ENCODE measurements around the gene MSMP. TPM values are rescaled to one million over a fixed set of nuclear protein-coding genes. Genes with fewer than 3 reads are reported as not detected.

The MSMP gene
- total RNA-seq, 1 experiment from 2014 or later = 2.1 TPM

DNA sequence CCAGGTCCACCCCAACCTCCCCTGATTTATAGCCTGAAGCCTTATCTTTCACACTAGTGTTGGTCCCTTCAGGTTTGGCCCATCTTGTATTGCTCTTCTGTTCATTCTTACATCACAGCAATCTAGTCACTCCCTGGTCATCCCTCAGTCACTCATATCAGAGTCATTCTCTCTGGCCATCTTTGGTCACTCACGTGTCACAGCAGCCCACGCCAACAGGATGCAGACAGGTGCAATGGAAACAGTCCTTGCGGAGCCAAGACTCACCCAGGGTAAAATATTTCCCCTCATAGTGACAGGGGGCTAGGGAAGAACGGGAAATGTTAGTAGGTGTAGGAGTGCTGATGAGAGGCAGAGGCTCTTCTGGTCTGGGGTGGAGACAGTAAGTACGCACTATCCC lies 610 bp downstream of the MSMP start:
- H3K4me3 Mint-ChIP-seq = no peak overlapping the region
- H3K27ac Mint-ChIP-seq = no peak overlapping the region
- no peaks in the 10 kb centered on the region for H3K9me3 Mint-ChIP-seq
- no peaks in the 10 kb centered on the region for H3K27me3 Mint-ChIP-seq (ENCODE audit: low read depth)
- DNase-seq (ENCODE audit: low spot score) (no peak), ATAC-seq (no peak)
- H3K4me1 Mint-ChIP-seq = peaks cover 19% of the 10 kb centered on the region
- H3K36me3 Mint-ChIP-seq = peaks cover 21% of the 10 kb centered on the region
- CTCF ChIA-PET = interaction anchor here (0.6 to 1.5 kb wide), 2 partner anchors 57 to 724 kb away, joined by 3 to 4 read pairs; no protein-coding TSS in a partner anchor
- POLR2A ChIA-PET = no interaction called here
- TF ChIP-seq, protein P1, sequence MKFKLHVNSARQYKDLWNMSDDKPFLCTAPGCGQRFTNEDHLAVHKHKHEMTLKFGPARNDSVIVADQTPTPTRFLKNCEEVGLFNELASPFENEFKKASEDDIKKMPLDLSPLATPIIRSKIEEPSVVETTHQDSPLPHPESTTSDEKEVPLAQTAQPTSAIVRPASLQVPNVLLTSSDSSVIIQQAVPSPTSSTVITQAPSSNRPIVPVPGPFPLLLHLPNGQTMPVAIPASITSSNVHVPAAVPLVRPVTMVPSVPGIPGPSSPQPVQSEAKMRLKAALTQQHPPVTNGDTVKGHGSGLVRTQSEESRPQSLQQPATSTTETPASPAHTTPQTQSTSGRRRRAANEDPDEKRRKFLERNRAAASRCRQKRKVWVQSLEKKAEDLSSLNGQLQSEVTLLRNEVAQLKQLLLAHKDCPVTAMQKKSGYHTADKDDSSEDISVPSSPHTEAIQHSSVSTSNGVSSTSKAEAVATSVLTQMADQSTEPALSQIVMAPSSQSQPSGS (CRISPR knock-in tag; IDR thresholded peaks at IDR 0.05; ENCODE audit: borderline replicate concordance, low read depth) = no peak
- TF ChIP-seq CREM (CRISPR knock-in tag; IDR thresholded peaks at IDR 0.05) = no peak
- no peak for TF ChIP-seq KAT7 (CRISPR knock-in tag; IDR thresholded peaks at IDR 0.05; ENCODE audit: borderline replicate concordance)
- no peak for TF ChIP-seq OVOL2 (CRISPR knock-in tag; IDR thresholded peaks at IDR 0.05; ENCODE audit: borderline replicate concordance)
- no peak for TF ChIP-seq FOXJ3 (CRISPR knock-in tag; IDR thresholded peaks at IDR 0.05; ENCODE audit: borderline replicate concordance)
- no peak for TF ChIP-seq PRRX2 (CRISPR knock-in tag; IDR thresholded peaks at IDR 0.05)
- TF ChIP-seq SOX15 (CRISPR knock-in tag; IDR thresholded peaks at IDR 0.05) = no peak

DNA sequence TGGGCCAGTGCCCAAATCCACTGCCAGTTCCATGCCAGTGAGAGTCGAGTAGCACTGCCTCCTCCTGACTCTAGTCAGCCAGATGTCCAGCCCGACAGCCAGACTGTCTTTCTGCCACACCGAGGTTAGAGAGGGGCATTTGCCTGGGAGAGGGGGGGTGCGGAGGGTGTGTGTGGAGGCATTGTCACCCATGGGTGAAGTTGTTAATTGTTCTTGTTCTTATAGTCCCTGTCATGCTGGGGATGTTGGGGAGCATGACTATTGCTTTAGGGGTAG lies 3.9 kb downstream of the MSMP start:
- Mint-ChIP-seq H3K27me3 (ENCODE audit: low read depth) (no peaks in the 10 kb centered on the region), H3K4me1 (peaks cover 27% of the 10 kb centered on the region), H3K27ac (peak overlapping the region; percentile 62; the same call in 1 of the 2 replicates), H3K36me3 (peaks cover 34% of the 10 kb centered on the region), H3K4me3 (peak overlapping the region; percentile 92), H3K9me3 (no peaks in the 10 kb centered on the region)
- DNase-seq (ENCODE audit: low spot score) (no peak), ATAC-seq (no peak)
- ChIA-PET CTCF (interaction anchor here (0.6 to 3.3 kb wide), 11 partner anchors 14 to 134 kb away, joined by 3 to 20 read pairs (median 7); partner anchors contain the start of genes CREB3, HINT2, TLN1 and TPM2), POLR2A (interaction anchor here (2.1 kb wide), 1 partner anchor 18 kb away, joined by 13 read pairs; the partner anchor contains the start of genes CREB3 and TLN1)
- no peak for TF ChIP-seq FOXJ3 (CRISPR knock-in tag; IDR thresholded peaks at IDR 0.05; ENCODE audit: borderline replicate concordance)
- no peak for TF ChIP-seq FOXK1 (CRISPR knock-in tag; IDR thresholded peaks at IDR 0.05)
- no peak for TF ChIP-seq JAZF1 (CRISPR knock-in tag; IDR thresholded peaks at IDR 0.05)
- TF ChIP-seq, protein P2, sequence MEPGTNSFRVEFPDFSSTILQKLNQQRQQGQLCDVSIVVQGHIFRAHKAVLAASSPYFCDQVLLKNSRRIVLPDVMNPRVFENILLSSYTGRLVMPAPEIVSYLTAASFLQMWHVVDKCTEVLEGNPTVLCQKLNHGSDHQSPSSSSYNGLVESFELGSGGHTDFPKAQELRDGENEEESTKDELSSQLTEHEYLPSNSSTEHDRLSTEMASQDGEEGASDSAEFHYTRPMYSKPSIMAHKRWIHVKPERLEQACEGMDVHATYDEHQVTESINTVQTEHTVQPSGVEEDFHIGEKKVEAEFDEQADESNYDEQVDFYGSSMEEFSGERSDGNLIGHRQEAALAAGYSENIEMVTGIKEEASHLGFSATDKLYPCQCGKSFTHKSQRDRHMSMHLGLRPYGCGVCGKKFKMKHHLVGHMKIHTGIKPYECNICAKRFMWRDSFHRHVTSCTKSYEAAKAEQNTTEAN (CRISPR knock-in tag; IDR thresholded peaks at IDR 0.05) = no peak
- TF ChIP-seq NFATC4 (CRISPR knock-in tag; IDR thresholded peaks at IDR 0.05) = no peak
- TF ChIP-seq, protein P3, sequence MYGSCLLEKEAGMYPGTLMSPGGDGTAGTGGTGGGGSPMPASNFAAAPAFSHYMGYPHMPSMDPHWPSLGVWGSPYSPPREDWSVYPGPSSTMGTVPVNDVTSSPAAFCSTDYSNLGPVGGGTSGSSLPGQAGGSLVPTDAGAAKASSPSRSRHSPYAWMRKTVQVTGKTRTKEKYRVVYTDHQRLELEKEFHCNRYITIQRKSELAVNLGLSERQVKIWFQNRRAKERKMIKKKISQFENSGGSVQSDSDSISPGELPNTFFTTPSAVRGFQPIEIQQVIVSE (CRISPR knock-in tag; IDR thresholded peaks at IDR 0.05; ENCODE audit: borderline replicate concordance) = no peak
- TF ChIP-seq, protein P4, sequence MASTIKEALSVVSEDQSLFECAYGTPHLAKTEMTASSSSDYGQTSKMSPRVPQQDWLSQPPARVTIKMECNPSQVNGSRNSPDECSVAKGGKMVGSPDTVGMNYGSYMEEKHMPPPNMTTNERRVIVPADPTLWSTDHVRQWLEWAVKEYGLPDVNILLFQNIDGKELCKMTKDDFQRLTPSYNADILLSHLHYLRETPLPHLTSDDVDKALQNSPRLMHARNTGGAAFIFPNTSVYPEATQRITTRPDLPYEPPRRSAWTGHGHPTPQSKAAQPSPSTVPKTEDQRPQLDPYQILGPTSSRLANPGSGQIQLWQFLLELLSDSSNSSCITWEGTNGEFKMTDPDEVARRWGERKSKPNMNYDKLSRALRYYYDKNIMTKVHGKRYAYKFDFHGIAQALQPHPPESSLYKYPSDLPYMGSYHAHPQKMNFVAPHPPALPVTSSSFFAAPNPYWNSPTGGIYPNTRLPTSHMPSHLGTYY (CRISPR knock-in tag; IDR thresholded peaks at IDR 0.05) = no peak
- TF ChIP-seq ETV6 (CRISPR knock-in tag; IDR thresholded peaks at IDR 0.05) = no peak
- TF ChIP-seq ZNF121 (CRISPR knock-in tag; IDR thresholded peaks at IDR 0.05) = no peak
- no peak for TF ChIP-seq OVOL2 (CRISPR knock-in tag; IDR thresholded peaks at IDR 0.05; ENCODE audit: borderline replicate concordance)
- TF ChIP-seq NR2C2 (CRISPR knock-in tag; IDR thresholded peaks at IDR 0.05) = no peak
- TF ChIP-seq, protein P5, sequence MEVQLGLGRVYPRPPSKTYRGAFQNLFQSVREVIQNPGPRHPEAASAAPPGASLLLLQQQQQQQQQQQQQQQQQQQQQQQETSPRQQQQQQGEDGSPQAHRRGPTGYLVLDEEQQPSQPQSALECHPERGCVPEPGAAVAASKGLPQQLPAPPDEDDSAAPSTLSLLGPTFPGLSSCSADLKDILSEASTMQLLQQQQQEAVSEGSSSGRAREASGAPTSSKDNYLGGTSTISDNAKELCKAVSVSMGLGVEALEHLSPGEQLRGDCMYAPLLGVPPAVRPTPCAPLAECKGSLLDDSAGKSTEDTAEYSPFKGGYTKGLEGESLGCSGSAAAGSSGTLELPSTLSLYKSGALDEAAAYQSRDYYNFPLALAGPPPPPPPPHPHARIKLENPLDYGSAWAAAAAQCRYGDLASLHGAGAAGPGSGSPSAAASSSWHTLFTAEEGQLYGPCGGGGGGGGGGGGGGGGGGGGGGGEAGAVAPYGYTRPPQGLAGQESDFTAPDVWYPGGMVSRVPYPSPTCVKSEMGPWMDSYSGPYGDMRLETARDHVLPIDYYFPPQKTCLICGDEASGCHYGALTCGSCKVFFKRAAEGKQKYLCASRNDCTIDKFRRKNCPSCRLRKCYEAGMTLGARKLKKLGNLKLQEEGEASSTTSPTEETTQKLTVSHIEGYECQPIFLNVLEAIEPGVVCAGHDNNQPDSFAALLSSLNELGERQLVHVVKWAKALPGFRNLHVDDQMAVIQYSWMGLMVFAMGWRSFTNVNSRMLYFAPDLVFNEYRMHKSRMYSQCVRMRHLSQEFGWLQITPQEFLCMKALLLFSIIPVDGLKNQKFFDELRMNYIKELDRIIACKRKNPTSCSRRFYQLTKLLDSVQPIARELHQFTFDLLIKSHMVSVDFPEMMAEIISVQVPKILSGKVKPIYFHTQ (CRISPR knock-in tag; IDR thresholded peaks at IDR 0.05) = no peak
- TF ChIP-seq, protein P6, sequence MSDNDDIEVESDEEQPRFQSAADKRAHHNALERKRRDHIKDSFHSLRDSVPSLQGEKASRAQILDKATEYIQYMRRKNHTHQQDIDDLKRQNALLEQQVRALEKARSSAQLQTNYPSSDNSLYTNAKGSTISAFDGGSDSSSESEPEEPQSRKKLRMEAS (CRISPR knock-in tag; IDR thresholded peaks at IDR 0.05) = no peak
- TF ChIP-seq, protein P7, sequence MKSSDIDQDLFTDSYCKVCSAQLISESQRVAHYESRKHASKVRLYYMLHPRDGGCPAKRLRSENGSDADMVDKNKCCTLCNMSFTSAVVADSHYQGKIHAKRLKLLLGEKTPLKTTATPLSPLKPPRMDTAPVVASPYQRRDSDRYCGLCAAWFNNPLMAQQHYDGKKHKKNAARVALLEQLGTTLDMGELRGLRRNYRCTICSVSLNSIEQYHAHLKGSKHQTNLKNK (CRISPR knock-in tag; IDR thresholded peaks at IDR 0.05) = no peak

Measured in WTC11 (cell line).